BLaER1 (cell line): Measurements from ENCODE around the gene TBC1D22A.

ENCODE experiments used
- H3K27ac ChIP-seq: shearing (Covaris generic); formaldehyde crosslinking; 2 replicates; pipeline ENCODE4 v1.8.1; 2022
- H3K27me3 ChIP-seq: shearing (Covaris generic); formaldehyde crosslinking; 2 replicates; pipeline ENCODE4 v1.8.1; 2022
- H3K36me3 ChIP-seq: shearing (Covaris generic); formaldehyde crosslinking; 2 replicates; pipeline ENCODE4 v1.8.1; 2022
- H3K4me1 ChIP-seq: shearing (Covaris generic); formaldehyde crosslinking; 2 replicates; pipeline ENCODE4 v1.8.1; 2022
- H3K4me2 ChIP-seq: shearing (Covaris generic); formaldehyde crosslinking; 2 replicates; pipeline ENCODE4 v1.8.1; 2022
- H3K4me3 ChIP-seq: shearing (Covaris generic); formaldehyde crosslinking; 2 replicates; pipeline ENCODE4 v1.8.1; 2022
- H3K9ac ChIP-seq: shearing (Covaris generic); formaldehyde crosslinking; 2 replicates; pipeline ENCODE4 v1.8.1; 2022
- H3K9me3 ChIP-seq: shearing (Covaris generic); formaldehyde crosslinking; 2 replicates; pipeline ENCODE4 v1.8.1; 2022
- H4K20me1 ChIP-seq: shearing (Covaris generic); formaldehyde crosslinking; 2 replicates; pipeline ENCODE4 v1.8.1; 2022
- Cebpa-rat ChIP-seq: shearing (Covaris generic); IDR thresholded peaks from 2 replicates; pipeline ENCODE4 v1.8.1; 2022

The TBC1D22A gene

DNA sequence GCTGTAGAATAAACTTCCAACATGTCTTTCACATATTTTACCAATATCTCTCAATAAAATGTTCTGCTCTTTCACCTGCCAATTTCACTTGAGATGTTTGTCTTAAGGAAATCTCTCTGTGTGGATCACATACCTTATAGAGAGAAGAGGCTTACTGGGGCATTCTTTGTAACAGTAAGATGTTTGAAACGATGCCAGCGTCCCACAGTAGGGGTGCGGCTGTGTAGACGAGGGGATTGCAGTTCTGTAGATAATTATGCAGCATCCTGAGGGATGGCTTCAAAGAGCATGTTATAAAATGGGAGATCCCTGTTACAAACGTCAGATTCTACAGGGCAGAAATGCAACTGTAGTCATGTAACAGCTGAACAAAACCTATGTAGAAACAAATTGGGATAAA is 200.0 kb downstream of the TBC1D22A start:
- peaks cover 25% of the 10 kb centered on the region; the same call in 1 of the 2 replicates for H3K36me3 ChIP-seq
- H3K27me3 ChIP-seq: no peaks in the 10 kb centered on the region
- H3K9ac ChIP-seq: no peak overlapping the region
- H4K20me1 ChIP-seq: peaks cover 89% of the 10 kb centered on the region
- no peaks in the 10 kb centered on the region for H3K9me3 ChIP-seq
- no peak for TF ChIP-seq Cebpa-rat
- H3K4me2 ChIP-seq: no peak overlapping the region
- H3K4me1 ChIP-seq: peaks cover 28% of the 10 kb centered on the region
- H3K4me3 ChIP-seq: no peak overlapping the region
- no peak overlapping the region for H3K27ac ChIP-seq

DNA sequence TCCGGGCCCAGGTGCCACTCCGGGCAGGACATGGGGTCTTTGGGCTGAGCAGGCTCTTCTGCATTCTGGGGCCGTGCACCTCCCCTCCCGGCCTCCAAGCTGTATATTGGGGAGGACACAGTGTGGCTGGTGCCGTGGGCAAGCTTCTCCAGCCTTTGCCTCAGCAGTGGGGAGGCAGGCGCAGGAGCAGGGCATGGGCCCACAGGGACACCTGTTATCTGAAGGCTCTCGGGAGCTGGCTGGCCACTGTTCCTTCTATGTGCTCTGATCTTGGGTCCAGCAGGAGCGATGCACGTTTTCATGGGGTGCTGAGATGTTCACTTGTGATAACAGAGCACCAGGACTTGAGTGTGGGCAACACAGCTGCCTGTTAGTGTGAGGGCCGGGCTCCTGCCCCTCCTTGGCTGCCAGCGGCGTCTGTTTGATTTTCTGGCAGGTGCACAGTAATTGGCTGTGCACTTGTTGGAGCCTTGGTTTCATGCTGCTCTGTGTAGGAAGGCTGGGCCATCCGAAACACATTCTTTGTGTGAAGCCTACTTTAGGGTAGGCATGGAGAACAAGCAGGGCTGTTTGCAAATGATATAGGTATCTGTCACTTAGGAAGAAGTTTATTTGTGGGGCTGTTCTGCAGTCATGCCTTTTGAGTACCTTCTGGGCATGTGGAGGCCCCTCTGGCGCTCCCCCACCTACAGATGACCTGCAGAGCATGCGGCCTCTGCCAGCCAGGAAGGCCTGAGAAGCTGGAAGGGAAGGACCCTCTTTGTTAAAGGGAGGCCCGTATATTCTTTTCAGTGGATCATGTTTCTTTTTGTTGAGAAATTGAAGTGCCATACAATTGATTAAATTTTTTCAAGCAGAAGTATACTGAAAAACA is 201.5 kb downstream of the TBC1D22A start:
- peaks cover 92% of the 10 kb centered on the region for H4K20me1 ChIP-seq

DNA sequence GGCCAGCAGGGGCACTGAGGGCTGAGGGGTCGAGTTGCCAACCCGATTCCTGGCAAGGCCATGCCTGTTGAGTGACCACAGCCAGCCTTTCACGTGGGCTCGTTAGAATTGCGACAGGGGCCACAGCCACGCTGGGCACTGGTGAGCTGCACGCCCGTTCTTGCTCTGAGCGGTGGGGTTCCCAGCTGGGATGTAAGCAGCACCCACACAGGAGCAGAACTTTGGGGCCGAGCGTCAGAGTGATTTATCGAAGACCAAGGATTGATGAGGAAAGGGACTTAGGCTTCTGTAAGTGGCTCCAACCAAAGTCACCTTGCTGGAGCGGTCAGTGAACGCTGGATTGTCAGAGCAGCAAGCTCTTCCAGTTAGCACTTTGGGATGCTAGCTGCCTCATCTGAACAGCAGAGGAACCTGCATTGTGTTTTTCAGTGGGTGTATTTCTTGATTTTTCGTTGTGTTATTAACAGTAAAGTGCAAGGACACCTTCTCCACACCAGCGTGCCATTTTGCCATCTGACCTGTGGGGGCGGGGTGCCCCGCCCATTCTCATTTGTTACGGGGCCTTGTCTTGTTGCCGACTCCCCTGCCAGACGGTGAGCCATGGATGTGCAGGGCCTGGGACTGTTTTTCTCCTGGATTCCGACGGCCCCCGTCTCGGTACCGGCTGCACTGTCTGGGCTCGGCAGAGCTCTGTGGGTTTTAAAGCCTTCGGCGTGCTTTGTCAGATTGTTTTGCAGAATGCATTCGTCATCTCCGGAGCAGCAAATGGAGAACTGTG is 202.5 kb downstream of the TBC1D22A start:
- Histone ChIP-seq H3K4me2 (peak overlapping the region; percentile 51; the same call in 1 of the 2 replicates), H3K4me1 (peaks cover 49% of the 10 kb centered on the region), H3K36me3 (no peaks in the 10 kb centered on the region; the same call in 1 of the 2 replicates), H3K9me3 (no peaks in the 10 kb centered on the region), H4K20me1 (peaks cover 93% of the 10 kb centered on the region), H3K27me3 (no peaks in the 10 kb centered on the region), H3K27ac (no peak overlapping the region), H3K9ac (no peak overlapping the region), H3K4me3 (no peak overlapping the region)
- TF ChIP-seq Cebpa-rat: no peak

More for the DNA sequence above, 201.5 kb downstream of the TBC1D22A start:
- Histone ChIP-seq H3K9me3 (no peaks in the 10 kb centered on the region), H3K36me3 (peaks cover 10% of the 10 kb centered on the region; the same call in 1 of the 2 replicates), H3K4me1 (peaks cover 39% of the 10 kb centered on the region), H3K27ac (no peak overlapping the region), H3K9ac (no peak overlapping the region), H3K4me2 (no peak overlapping the region), H3K27me3 (no peaks in the 10 kb centered on the region), H3K4me3 (no peak overlapping the region)
- no peak for TF ChIP-seq Cebpa-rat

DNA sequence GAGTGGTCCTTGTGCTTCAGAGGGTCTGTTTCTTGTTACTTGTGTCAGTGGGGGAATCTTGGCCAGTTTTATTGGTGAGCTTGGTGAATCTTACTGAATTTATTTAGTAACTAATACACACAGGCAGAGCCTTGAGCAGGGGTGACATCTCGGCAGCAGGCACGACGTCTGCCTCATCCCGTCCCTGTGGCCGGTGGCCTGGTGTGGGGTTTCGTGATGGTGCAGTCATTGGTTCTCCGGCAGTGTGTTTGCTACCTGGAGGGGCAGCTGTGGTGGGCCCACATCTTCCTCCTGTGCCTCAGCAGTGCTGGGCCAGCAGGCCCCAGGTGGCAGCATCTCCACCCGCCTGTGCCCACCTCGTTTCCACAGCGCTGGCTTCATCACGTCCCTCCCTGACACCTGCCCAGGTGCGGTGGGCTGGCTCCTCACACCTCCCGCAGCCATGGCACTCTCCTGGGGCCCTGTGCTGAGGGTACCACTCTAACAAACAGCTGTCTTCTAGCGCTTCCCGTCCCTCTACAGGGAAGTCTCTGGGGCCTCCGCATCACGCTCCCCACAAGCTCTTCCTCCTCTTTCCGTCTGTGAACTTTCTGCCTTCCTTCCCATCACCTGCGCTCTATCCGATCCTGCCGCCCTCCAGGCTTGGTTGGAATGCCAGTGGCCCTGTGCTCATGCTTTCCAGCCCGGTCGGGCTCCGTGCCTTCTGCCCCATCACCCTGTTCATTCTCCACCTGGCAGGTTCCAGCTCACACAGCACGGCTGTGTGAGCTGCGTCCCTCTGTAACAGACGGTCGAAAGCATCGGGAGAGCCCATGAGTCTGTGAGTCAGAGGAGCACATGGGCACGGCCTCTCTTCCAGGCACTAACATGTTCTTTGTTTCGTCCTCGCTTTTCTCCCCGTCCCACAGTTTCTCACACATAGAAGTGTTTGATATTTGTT is 203.4 kb downstream of the TBC1D22A start:
- H4K20me1 ChIP-seq: peaks cover 100% of the 10 kb centered on the region
- TF ChIP-seq Cebpa-rat: no peak
- peak overlapping the region; percentile 51 for H3K4me2 ChIP-seq
- H3K27me3 ChIP-seq: no peaks in the 10 kb centered on the region
- H3K4me3 ChIP-seq: no peak overlapping the region
- peaks cover 58% of the 10 kb centered on the region for H3K4me1 ChIP-seq
- no peak overlapping the region for H3K9ac ChIP-seq
- H3K36me3 ChIP-seq: no peaks in the 10 kb centered on the region; the same call in 1 of the 2 replicates
- H3K9me3 ChIP-seq: no peaks in the 10 kb centered on the region
- no peak overlapping the region for H3K27ac ChIP-seq

DNA sequence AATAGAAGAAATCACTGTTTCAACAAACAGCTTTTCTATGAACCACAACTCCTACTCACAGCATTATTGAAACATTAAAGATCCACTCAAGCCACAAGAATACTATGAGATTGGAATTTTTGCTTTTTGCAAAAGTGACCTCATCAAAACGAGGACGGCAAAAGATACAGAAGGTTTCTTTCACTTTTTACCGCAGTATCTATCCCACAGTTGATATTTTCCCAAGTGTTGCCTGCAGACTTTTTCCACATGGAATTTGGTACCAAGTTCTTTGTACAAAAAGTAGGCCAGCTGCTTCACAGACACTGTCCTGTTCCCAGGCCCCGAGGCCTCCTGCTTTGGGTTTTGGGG is 204.0 kb downstream of the TBC1D22A start:
- TF ChIP-seq Cebpa-rat: no peak

DNA sequence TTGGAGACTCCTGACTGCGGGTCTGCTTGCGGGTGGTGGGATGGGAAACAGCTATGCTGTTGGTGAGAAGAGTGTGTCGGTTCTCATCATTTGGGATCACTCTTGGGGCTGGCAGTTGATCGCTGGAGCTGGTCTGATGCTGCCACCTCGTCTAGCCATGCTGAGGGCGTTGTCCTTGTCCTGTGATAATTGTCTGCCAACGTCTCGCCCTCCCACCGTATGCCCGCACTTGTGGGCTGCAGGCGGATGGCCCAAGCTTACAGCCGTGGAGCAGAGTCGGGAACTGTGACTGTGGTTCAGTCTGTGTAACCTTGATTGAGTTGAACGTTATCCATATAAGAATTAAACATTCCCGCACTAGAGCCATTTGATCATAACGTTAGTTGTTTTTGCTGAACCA is 204.4 kb downstream of the TBC1D22A start:
- Histone ChIP-seq H3K4me3 (no peak overlapping the region), H3K27me3 (no peaks in the 10 kb centered on the region), H4K20me1 (peaks cover 100% of the 10 kb centered on the region), H3K9me3 (no peaks in the 10 kb centered on the region), H3K4me1 (peaks cover 65% of the 10 kb centered on the region), H3K36me3 (peaks cover 1% of the 10 kb centered on the region; the same call in 1 of the 2 replicates), H3K9ac (no peak overlapping the region), H3K4me2 (no peak overlapping the region), H3K27ac (no peak overlapping the region)
- TF ChIP-seq Cebpa-rat: no peak

More for the DNA sequence above, 204.0 kb downstream of the TBC1D22A start:
- no peaks in the 10 kb centered on the region for H3K9me3 ChIP-seq
- no peaks in the 10 kb centered on the region for H3K27me3 ChIP-seq
- peaks cover 100% of the 10 kb centered on the region for H4K20me1 ChIP-seq
- no peak overlapping the region for H3K4me3 ChIP-seq
- peaks cover 65% of the 10 kb centered on the region for H3K4me1 ChIP-seq
- H3K4me2 ChIP-seq: no peak overlapping the region
- H3K9ac ChIP-seq: no peak overlapping the region
- no peaks in the 10 kb centered on the region; the same call in 1 of the 2 replicates for H3K36me3 ChIP-seq
- H3K27ac ChIP-seq: no peak overlapping the region

DNA sequence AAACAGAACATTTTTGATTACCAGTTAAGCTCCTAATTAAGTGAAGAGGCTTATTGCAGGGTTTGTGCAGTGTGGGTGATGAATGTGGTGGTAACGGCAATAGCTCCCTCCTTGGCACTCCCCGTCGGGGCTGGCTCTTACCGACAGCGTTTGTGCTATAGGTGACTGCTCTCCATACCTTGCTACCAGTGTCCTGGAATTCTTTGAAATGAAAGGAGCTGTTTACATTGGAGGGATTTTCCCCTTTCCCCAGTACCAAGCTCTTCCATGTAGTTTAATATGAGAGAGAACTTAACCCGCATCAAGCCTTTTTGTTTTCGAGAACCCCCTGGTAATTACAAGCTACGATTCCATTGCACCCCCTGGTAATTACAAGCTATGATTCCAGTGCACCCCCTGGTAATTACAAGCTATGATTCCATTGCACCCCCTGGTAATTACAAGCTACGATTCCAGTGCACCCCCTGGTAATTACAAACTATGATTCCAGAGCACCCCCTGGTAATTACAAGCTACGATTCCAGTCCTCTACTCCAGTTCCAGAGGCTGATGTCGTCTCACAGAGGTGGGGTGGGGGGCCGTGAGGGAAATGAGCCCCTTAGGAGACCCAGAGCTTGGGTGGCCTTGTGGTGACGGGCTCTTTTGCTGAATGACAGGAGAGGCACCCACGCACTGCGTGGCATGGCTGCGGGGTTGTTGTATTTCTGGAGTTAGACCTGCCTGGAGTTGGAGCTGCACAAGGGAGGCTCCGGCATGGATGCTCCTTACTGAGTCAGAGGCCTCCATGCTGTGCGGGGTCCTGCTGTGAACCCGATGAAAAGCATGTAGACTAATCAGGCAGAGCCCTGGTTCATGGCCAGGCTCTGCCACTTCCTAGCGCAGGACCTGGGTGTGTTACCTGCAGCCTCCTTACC is 205.3 kb downstream of the TBC1D22A start:
- peaks cover 10% of the 10 kb centered on the region; the same call in 1 of the 2 replicates for H3K36me3 ChIP-seq
- no peak overlapping the region for H3K4me2 ChIP-seq
- H3K9ac ChIP-seq: no peak overlapping the region
- no peaks in the 10 kb centered on the region for H3K27me3 ChIP-seq
- TF ChIP-seq Cebpa-rat: no peak
- H3K4me3 ChIP-seq: no peak overlapping the region
- peaks cover 63% of the 10 kb centered on the region for H3K4me1 ChIP-seq
- no peak overlapping the region for H3K27ac ChIP-seq
- H4K20me1 ChIP-seq: peaks cover 100% of the 10 kb centered on the region
- no peaks in the 10 kb centered on the region for H3K9me3 ChIP-seq

DNA sequence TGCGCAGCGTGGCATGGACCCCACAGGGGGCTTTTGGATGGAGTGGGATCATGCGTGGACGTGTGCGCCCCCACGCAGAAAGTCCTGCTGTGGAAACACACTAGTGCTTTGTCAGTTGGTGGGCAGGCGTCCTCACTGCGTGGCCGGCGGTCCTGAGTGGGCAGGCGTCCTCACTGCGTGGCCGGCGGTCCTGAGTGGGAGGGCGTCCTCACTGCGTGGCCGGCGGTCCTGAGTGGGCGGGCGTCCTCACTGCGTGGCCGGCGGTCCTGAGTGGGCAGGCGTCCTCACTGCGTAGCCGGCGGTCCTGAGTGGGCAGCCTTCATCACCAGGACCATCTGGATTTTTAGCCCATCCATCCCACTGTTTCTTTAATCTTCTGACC is 205.9 kb downstream of the TBC1D22A start:
- Histone ChIP-seq H3K36me3 (peaks cover 15% of the 10 kb centered on the region; the same call in 1 of the 2 replicates), H3K27me3 (no peaks in the 10 kb centered on the region), H4K20me1 (peaks cover 99% of the 10 kb centered on the region), H3K9me3 (no peaks in the 10 kb centered on the region), H3K4me2 (peak overlapping the region; percentile 68; the same call in 1 of the 2 replicates), H3K27ac (no peak overlapping the region), H3K4me3 (no peak overlapping the region), H3K4me1 (peaks cover 63% of the 10 kb centered on the region), H3K9ac (no peak overlapping the region)
- TF ChIP-seq Cebpa-rat: no peak
